GM12873 (cell line): ENCODE results near the gene CNN2.

Source experiments
- CTCF ChIP-seq: IDR thresholded peaks from 2 replicates; pipeline ENCODE4 v1.5.1; 2012; ENCODE audit warnings: low read depth, mild to moderate bottlenecking, moderate library complexity, low read length, control low read depth; ENCODE audit not compliant: insufficient read depth; ENCODE audit errors: missing control alignments

Gene CNN2

GRCh38 chr19:1082928-1083816, 56.8 kb downstream of the CNN2 start:
- TF ChIP-seq CTCF = no peak

GRCh38 chr19:1084024-1084868, 57.8 kb downstream of the CNN2 start:
- no peak for TF ChIP-seq CTCF

- no peak for TF ChIP-seq CTCF
Measured at GRCh38 chr19:1085053-1085658, 58.7 kb downstream of the CNN2 start.

GRCh38 chr19:1085676-1086442, 59.5 kb downstream of the CNN2 start:
- TF ChIP-seq CTCF = no peak

GRCh38 chr19:1086613-1087012, 60.2 kb downstream of the CNN2 start:
- no peak for TF ChIP-seq CTCF

- TF ChIP-seq CTCF = peak; percentile 35
Measured at GRCh38 chr19:1087813-1088415, 61.5 kb downstream of the CNN2 start.
